ENCODE measurements around the gene CEP350.

GRCh38 chr1:180136968-180137356 lies 182.4 kb downstream of the CEP350 start:
- TF ChIP-seq CTCF (optimal IDR thresholded peaks at IDR 0.05 in 1 of 3, IDR thresholded peaks at IDR 0.05 in 1 of 3, conservative IDR thresholded peaks at IDR 0.05 in 1 of 3; ENCODE audit: extremely low read depth in 1 of 3, insufficient read depth in 2 of 3, low read length in 3 of 3) = no peak
- no peak for TF ChIP-seq EZH2 (IDR thresholded peaks at IDR 0.05; ENCODE audit: low read length)

Data from keratinocyte (primary cell).